Ovary (tissue), 9 donors: ENCODE data around the gene CCDC102A. TPM values are rescaled to one million over a fixed set of nuclear protein-coding genes. Genes with fewer than 3 reads are reported as not detected.

Source experiments
- DNase-seq, 5 donors: peaks; one replicate each; pipeline ENCODE4 v3.0.0-alpha.2; 2019 to 2020
- H3K27ac ChIP-seq, 2 donors: fragments of 200-600 bp; one replicate each; pipeline versions ENCODE4 v1.5.1 to v1.8.0; 2019 to 2022
- H3K27me3 ChIP-seq: fragments of 200-600 bp; one replicate; pipeline ENCODE4 v1.8.0; 2022
- H3K36me3 ChIP-seq: fragments of 200-600 bp; sonication (generic); one replicate; pipeline ENCODE4 v1.5.1; 2019
- H3K4me1 ChIP-seq: one replicate; pipeline ENCODE4 v1.8.1; 2013; ENCODE audit warnings: mild to moderate bottlenecking, moderate library complexity; ENCODE audit not compliant: insufficient read depth
- H3K4me3 ChIP-seq: fragments of 200-600 bp; sonication (generic); one replicate; pipeline ENCODE4 v1.5.1; 2017
- H3K9me3 ChIP-seq, 2 donors: fragments of 200-600 bp in 1 of 2; sonication (generic) in 1 of 2; one replicate each; pipeline versions ENCODE4 v1.5.1 to v1.8.1; 2013 to 2019; ENCODE audit warnings: mild to moderate bottlenecking in 1 of 2, moderate library complexity in 1 of 2
- CTCF ChIP-seq, 3 donors: fragments of 450-650 bp in 2 of 3; fragments of 200-600 bp in 1 of 3; IDR thresholded peaks; one replicate each; pipeline versions ENCODE4 v1.5.1 to v1.8.0; 2016 to 2022; ENCODE audit warnings: antibody characterized with exemption in 3 of 3, mild to moderate bottlenecking in 1 of 3
- EP300 ChIP-seq: sonication (generic); formaldehyde crosslinking; IDR thresholded peaks from one replicate; pipeline ENCODE4 v1.6.1; 2017; ENCODE audit warnings: antibody characterized with exemption
- POLR2A ChIP-seq: fragments of 450-650 bp; IDR thresholded peaks from one replicate; pipeline ENCODE4 v1.6.1; 2017; ENCODE audit warnings: antibody characterized with exemption, mild to moderate bottlenecking, moderate library complexity
- WGBS, 3 donors: extraction: QIAGEN DNeasy Blood & Tissue Kit in 1 of 3; methylation state at CpG; one replicate each; pipeline versions ENCODE4 v1.1.5 to v1.1.7; 2013 to 2017; 5-methylcytosine and 5-hydroxymethylcytosine counted together
- intact Hi-C, 4 donors: fragments of 100-400 bp; cut with DNase I; formaldehyde crosslinking; loops; one replicate each; pipeline versions ENCODE4 v1.11.0 to v1.15.1; 2022 to 2023
- polyA plus RNA-seq, 2 donors: library from polyadenylated mRNA; stranded (reverse); fragments of 200-250 nt in 1 of 2; fragments of 350-450 nt in 1 of 2; fragmentation: Illumina TruSeq in 1 of 2; extraction: RNeasy Lipid Tissue Mini Kit (QIAGEN cat#74804) in 1 of 2; gene quantifications; one replicate each; pipeline ENCODE4 v1.2.3, GENCODE V29; 2013 to 2014
- total RNA-seq, 7 donors: library from RNA; depleted of rRNA in 2 of 7; stranded (reverse); fragments of >200 nt in 2 of 7; fragmentation: NEBNext Ultra II Directional in 3 of 7; extraction: Animal tissue kit (Norgen Biotek cat#: 25700) in 3 of 7; gene quantifications; one replicate each; pipeline versions ENCODE4 v1.1.0 to v1.2.4, GENCODE V29; 2016 to 2023
- donor health status: DM: no; HTN: no; CAD: no; lungs with moderate emphysema.
- donor health status: DM: no; HTN: no; CAD: no.
- donor health status: Bipolar disorder and iron deficiency.
- donor health status: DM: yes; HTN: yes; CAD: no.
- donor health status: DM: no; HTN: no; CAD: no.
- donor health status: DM: yes; HTN: yes; CAD: no.

The CCDC102A gene
- total and polyA plus RNA-seq, 9 donors = 5.9 to 22.4 (median 12.5) TPM

- H3K4me3 ChIP-seq = no peak overlapping the region
- H3K27ac ChIP-seq = no peak overlapping the region
- 91 to 92% (median 92%) methylated on average over 7 of the region's 7 CpGs for WGBS, 3 donors
- intact Hi-C loops = no loop called here
- H3K9me3 ChIP-seq = no peaks in the 10 kb centered on the region
- DNase-seq = peak in 1 of 5 donors; percentile 23
- no peaks in the 10 kb centered on the region for H3K36me3 ChIP-seq
- peaks cover 9% of the 10 kb centered on the region for H3K4me1 ChIP-seq
- no peak for TF ChIP-seq CTCF (IDR thresholded peaks at IDR 0.05)
- no peak for TF ChIP-seq EP300
- no peak for TF ChIP-seq POLR2A
- no peaks in the 10 kb centered on the region for H3K27me3 ChIP-seq
These were observed 2.0 kb downstream of the CCDC102A start for GRCh38 chr16:57534337-57534880.

DNA sequence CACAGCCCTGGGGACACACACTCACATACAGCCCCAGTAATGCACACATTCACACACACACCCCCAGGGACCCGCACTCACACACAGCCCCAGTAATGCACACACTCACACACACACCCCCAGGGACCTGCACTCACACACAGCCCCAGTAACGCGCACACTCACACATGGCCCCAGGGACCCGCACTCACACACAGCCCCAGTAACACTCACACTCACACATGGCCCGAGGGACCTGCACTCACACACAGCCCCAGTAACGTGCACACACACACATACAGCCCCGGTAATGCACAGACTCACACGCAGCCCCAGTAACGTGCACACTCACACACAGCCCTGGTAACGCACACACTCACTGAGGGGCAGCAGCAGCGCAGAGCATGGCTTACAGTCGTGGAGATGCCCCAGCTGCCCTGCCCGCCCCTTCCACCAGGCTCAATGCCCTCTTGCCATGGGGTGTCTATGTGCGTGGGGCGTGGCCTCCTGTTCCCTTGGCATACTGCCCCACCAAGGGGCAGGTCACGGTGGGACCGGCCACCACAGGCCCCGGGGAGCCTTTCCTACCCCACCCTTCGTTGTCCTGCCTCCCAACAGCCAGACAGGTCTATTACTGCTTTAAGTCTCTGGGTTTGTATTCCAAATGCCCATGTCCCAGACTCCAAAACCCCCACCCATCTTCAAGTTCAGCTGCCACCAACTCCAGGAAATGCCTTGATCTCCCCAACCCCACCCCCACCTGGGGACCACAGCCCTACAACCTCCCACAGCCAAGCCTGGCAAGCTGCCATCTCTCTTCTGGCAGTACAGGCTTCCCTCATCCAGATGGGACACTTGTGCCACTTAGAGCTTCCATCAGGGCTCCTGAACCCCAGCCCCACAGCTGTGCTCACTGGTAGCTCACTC, 2.7 kb downstream of the CCDC102A start:
- no peaks in the 10 kb centered on the region for H3K9me3 ChIP-seq
- TF ChIP-seq CTCF (IDR thresholded peaks at IDR 0.05) (no peak), POLR2A (no peak), EP300 (no peak)
- WGBS, 3 donors = 30 to 42% (median 32%) methylated on average over 19 of the region's 19 CpGs
- DNase-seq = peak; percentile 47 to 72 (median 58)
- no peaks in the 10 kb centered on the region for H3K27me3 ChIP-seq
- no peak overlapping the region for H3K4me3 ChIP-seq
- H3K27ac ChIP-seq = no peak overlapping the region
- intact Hi-C loops = no loop called here
- H3K4me1 ChIP-seq = peaks cover 9% of the 10 kb centered on the region
- H3K36me3 ChIP-seq = no peaks in the 10 kb centered on the region

- Histone ChIP-seq H3K4me1 (peaks cover 9% of the 10 kb centered on the region), H3K27ac (no peak overlapping the region), H3K9me3 (no peaks in the 10 kb centered on the region), H3K4me3 (no peak overlapping the region), H3K36me3 (no peaks in the 10 kb centered on the region), H3K27me3 (no peaks in the 10 kb centered on the region)
- no peak for TF ChIP-seq POLR2A
- TF ChIP-seq CTCF (IDR thresholded peaks at IDR 0.05) = no peak
- TF ChIP-seq EP300 = no peak
- intact Hi-C loops = no loop called here
- 47 to 60% (median 55%) methylated on average over 7 of the region's 7 CpGs for WGBS, 3 donors
- DNase-seq = peak in 1 of 5 donors; percentile 15
These were observed 4.1 kb downstream of the CCDC102A start for GRCh38 chr16:57532266-57532625.

- H3K4me1 ChIP-seq = peaks cover 9% of the 10 kb centered on the region
- no peaks in the 10 kb centered on the region for H3K27me3 ChIP-seq
- TF ChIP-seq POLR2A (no peak), EP300 (no peak), CTCF (IDR thresholded peaks at IDR 0.05) (no peak)
- 56 to 59% (median 58%) methylated on average over 8 of the region's 8 CpGs for WGBS, 3 donors
- H3K27ac ChIP-seq = no peak overlapping the region
- intact Hi-C loops = no loop called here
- no peaks in the 10 kb centered on the region for H3K36me3 ChIP-seq
- no peaks in the 10 kb centered on the region for H3K9me3 ChIP-seq
- DNase-seq = peak in 3 of 5 donors; percentile 9 to 19 (median 15)
- no peak overlapping the region for H3K4me3 ChIP-seq
These were observed 4.6 kb downstream of the CCDC102A start for GRCh38 chr16:57531635-57532265.
